Activated CD8-positive, alpha-beta memory T cell treated with anti-CD3 and anti-CD28 coated beads, Interleukin-2, amount 50 U/mL, for 24 hours (primary cell): ENCODE results near the gene IL1RL2.

ENCODE experiments used
- DNase-seq: peaks from one replicate; pipeline ENCODE4 v3.0.0-alpha.2; 2020; ENCODE audit errors: extremely low read depth

IL1RL2 gene

DNA sequence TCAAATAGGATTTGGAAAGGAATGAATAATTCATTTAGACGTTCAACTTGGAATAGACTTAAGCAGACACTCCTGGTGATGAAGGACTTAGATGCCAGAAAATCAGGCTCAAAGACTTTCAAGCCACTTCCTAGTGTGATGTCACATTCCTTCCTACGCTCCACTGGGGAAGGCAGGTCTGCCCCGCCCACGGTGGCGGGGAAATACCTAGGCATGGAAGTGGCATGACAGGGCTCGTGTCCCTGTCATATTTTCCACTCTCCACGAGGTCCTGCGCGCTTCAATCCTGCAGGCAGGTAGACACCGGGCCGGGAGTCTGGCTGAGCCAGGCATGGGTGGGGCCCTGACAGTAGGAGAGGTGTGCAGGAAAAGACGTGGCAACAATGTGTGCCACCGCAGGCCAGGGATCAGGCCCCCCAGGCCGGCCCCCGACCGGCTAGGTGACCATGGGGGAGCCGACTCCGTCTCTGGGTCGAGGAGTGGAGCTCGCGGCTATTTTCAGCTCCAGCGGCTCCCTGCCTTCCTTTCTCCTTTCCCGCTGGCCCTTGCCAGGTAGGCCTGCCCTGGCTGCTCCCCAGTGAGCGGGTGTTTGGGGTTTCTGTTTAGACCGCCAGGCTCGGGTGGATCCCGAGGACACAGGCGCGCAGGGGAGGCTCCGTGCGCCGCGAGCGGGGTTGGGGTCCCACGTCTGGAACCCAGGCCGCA is at the start of gene IL1RL2:
TSS of gene IL1RL2 (plus strand) at position 233 of the 705 bp plus-strand sequence. CDS start 845 bp downstream, outside the sequence.
- no peak for DNase-seq

DNA sequence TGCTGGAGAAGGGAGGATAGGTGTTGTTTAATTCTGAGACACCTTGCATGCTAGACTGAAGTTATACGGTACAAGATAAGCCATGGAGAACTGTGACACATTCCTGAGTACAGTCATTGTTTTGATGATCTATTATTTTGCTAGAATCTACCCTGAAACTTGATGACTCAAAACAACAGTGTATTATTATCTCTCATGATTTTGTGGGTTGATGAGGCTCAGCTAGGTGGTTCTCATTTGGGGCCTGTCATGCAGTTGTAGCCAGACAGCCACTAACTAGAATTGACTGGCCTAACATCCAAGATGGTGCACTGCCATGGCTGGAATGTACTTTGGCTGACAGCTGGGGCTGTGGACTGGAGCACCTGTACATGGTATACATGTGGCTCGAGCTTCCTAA is 49.7 kb upstream of the IL1RL2 start:
- peak; percentile 18 for DNase-seq

GRCh38 chr2:102138331-102138730 is 48.5 kb upstream of the IL1RL2 start:
- DNase-seq: no peak

- no peak for DNase-seq
These were observed 47.0 kb upstream of the IL1RL2 start for GRCh38 chr2:102139851-102140250.

DNA sequence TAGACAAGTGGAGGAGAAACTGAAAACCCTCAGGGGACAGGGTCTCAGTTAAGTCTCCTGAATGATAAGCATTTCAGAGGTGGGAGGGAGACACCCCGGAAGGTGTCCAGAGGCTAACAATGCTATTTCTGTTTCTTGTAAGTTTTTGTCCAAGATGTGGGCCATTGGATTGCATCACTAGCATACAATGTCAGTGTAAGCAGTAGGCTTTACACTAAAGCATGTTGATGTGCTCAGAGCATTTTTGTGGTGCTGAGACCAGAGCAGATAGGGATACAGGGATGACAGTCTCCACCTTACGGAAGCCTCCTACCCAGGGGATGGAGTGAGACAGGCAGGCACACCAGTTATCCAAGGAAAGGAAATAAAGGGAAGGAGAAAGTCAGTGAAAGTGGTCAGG is 46.4 kb upstream of the IL1RL2 start:
- DNase-seq: no peak

DNA sequence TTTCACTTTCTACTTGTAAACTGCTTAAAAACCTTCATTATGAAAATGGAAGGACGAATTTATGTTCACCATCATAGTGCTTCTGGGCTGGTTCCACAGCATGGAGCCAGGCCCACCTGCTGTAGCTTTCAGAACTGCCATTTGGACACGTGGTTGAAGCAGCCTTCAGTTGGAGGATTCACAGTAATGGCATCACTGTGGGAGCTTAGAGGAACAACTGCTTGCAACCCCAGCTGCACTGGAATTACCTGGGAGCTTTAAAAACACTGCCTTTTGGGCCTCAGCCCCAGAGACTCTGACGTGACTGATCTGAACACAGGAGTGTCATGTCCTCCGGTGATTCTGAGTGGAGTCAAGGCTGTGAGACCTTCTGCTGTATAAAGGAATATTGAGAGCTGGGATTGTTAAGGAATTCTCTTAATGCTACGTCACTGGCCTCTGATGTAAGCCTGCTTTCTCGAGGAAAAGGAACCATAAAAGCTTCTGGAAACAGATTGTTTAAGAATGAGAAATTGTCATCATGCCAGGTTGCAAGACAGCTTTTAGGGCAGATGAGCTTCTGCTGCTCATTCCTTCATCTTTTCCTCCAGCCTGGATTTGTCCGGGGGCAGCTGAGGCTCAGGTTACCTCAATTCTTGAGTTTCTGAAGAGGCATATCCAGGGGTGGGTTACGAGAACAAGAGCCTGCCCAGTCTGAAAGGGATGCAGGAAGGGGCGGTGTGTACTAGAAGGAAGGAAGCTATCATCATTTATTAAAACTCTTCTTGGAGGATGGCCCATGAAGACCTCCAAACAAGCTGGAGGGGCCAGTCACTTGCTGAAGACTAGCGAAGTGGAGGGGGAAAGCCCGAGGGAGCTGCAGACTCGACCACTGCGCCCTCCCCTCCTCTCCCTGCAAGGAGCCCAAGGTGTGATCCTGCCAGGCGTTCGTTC is 45.5 kb upstream of the IL1RL2 start:
- DNase-seq: no peak

DNA sequence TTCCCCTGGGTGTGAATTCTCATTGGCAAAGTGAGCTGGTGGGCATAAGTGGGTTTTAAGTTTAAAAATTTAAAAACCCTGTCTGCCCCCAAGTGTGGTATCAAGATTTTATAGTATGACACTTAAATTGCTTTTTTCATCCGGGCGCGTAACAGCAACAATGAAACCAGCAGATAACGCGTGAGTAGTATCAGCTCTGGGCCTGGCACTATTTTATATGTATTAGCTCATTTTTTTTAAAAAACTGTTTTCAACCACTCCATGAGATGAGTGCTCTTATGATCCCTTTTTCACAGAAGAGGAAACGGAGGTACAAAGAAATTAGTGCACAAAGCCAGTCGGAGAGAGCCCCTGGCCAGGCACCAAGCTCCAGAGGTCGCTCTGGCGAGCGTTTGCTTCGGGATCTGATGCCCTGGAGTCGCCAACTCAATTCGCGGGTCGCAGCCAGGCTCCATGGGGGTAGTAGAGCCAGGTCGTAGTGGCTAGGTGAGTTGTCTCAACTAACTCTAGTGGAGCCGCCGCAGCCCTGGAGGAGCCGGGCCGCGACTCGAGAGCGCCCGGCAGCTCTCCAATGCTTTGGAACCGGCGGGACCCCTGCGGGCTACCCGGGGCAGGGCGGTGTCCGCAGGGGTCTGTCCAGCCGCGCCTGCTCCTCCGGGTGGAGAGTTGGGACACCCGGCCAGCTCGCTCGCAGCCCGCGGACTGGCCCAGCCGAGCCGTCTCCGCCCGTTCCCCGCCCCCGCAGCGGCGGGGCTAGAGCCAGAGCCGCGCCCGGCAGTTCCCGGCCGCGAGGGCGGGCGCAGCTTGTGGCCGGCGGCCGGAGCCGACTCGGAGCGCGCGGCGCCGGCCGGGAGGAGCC is 44.6 kb upstream of the IL1RL2 start, which contains the start of gene IL1R1:
TSS of gene IL1R1 (plus strand) at position 777 of the 859 bp plus-strand sequence. CDS start 14,979 bp downstream, outside the sequence.
- DNase-seq: no peak

GRCh38 chr2:102142829-102143449 is 43.9 kb upstream of the IL1RL2 start:
- no peak for DNase-seq

DNA sequence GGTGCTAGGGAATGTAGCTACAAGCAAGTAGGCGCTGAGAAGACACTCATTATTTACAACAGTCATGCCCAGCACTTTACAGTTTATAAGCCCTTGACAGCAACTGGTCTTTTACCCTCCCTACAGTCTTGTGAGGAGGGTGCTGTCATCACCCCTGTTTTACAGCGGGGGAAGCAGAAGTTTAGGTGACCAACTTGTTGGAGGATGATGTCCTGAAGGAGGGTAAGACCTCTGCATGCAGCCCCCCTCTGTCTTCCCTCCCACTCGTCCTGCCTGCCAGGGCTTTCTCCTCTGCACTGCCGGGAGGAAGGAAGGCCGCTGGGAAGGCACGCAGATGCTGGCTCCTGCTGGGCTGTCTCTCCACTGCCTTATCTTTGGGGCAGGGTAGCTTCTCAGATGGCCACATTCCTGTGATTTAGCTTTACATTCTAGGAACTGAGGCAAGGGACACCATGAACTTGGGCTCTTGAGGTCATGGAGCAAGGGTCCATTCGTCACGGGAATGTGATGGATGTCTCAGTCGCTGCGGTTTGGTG is 43.3 kb upstream of the IL1RL2 start:
- no peak for DNase-seq

GRCh38 chr2:102144128-102144527 is 42.7 kb upstream of the IL1RL2 start:
- DNase-seq: no peak

DNA sequence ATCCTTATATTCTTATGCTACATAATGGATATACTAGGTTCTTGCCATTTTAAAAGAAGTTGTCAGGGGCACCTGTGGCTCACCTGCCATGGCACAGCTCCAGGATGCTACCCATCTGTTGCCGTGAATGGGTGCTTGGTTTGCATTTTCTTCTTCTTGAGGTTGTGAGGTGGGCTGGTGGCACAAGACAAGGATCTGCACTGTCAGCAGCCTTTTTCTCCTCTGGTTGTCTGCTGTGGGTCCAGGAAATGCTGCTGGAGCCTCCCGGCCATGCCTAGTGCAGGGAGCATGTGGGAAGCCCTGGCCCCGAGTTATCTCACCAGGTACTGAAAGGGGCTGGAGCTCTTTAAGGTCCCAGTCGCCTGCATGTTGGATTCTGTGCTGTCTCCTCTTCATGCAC is 41.7 kb upstream of the IL1RL2 start:
- DNase-seq: no peak

DNA sequence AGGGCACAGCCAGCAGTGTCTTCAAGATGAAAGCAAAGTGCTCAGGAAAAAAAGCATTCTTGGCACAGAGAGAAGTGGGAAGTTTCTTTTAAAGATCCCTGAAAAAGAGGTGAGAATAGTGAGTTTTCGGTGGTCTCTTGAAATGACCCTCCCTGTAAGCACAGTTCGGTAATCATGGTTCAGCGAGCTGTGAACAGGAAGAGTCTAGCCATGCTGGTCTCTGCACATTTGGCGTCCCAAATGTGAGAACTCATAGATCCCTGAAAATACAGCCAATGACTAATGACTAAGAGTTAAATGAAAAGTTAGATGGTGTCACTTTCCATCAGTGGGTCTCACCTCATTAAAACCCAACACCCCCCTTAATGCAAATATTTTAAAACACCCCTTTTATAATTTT is 40.9 kb upstream of the IL1RL2 start:
- no peak for DNase-seq

DNA sequence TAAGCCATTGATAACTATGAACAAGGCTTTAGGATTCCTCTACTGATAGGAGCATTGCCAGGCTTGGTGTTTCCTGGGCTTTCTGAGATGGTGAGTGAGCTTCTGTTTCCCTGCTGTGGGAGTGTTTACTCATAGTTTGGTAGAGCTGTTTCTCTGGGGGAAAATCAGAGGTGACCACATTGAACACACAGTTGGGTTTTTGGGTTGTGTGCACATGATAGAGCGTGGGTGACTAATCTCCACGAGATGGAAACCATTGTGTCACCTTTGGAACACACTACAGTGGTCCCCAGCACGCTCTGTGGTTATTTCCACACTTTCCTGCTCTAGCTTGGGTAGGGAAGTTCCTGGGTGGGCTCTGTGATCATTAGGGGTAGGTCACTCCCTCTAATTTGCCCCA is 38.9 kb upstream of the IL1RL2 start:
- DNase-seq: peak; percentile 20

DNA sequence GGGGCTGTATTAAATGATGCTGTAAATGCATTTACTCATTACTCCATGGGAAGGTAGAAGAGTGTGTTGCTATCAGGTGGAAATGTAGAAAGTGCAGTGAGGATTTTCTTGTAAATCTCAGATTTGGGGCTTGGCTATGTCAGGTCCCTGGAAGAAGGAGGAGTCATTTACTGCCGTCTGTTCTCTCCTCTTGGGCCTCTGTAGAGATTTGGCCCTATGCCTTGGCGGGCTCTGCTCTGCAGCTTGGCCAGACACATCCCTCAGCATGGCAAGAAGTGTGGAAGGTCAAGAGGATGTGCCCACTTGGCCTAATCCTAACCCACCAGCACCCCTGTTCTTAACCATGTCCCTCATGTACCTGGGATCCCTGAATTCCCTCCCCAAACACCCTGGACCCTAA is 37.6 kb upstream of the IL1RL2 start:
- DNase-seq: no peak

GRCh38 chr2:102149644-102150455 is 37.0 kb upstream of the IL1RL2 start:
- DNase-seq: no peak

DNA sequence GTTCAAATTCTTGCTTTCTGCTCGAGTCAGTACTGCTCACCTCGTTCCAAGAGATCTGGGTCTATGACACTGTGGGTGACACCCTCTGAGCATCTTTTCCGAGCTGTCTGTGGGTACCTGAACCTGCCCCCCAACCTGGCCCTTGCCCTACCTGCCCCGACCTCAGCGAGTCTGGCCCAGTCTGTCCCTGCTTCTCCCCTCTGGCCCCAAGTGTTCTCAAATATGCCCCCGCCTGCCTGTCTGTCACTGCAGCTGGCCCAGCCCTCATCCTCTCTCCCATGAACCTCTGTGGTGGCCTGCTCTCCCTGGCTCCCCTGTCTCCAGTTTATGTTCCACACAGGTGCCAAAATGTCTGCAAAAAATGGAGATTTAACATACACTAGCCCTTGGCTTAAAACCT is 32.5 kb upstream of the IL1RL2 start:
- no peak for DNase-seq

DNA sequence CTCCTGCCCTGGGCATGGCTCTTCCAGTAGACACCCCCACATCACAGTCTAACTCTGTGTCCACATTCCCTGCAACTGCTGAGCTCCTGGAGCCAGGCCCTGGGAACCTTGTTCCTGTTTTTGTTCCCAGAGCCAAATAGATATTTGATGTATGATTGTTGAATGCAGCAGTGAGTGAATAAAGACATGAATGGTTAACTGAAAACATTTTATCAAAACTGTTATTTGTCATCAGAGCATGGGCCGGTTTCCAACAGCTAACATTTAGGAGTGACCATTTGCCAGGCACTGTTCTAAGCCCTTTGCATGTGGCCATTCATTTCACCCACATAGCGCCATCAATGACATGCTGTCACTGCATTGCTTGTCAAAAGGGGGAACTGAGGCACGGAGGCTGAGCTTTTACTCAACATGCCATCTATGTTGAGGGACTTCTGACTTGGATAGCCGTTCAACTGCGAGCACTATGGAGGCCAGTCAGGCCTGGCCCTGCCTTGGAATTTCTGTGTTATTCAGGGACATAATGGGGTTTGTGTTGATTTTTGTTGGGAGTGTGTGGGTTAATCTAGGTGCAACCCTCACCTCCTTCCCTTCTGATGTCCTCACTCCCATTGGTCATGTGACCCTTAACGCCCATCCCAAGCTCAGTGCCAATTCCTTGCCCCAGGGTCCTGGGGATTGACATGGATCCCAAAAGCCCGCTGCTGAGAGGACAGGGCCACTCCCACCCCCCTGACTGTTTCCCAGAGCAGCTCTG is 31.7 kb upstream of the IL1RL2 start:
- DNase-seq: no peak

DNA sequence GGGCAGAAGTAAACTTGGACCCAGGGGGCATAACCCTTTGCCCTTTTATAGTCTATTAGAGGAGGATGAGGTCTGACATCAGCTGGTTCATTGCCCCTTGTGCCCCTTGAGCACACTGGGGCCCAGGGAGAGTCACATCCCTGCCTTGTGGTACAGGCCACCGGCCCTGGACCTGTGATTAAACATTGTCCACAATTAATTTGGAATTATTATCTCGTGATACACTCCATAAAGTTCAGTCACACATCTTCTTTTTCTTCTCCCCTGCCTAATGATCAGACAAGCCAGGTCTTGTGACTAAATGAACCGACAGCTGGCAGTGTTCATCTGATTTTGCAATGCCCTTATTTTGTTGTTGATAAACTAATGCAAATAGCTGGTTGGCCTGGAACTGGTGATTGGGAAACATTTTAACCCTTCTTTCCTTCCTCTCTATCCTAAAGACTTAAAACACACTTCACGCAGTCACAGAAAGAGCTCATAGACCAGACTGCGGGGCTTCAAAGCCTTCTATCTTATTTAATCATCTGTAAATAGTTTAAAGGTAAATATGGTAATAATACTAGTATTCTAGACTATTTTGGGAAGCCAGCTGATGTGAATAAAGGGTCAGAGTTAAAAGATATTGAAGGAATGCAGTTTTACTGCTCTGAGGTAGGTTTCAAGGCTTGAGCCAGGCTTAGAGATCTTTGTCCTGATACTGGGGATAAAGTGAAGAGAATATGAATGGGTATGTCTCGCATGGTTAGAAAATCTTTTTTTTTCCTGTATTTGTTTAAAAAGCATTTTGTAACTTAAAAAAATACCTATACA is 30.9 kb upstream of the IL1RL2 start:
- DNase-seq: no peak
